Hematopoietic multipotent progenitor cell (in vitro differentiated cells): Measurements from ENCODE around the gene SEC24B. TPM values are rescaled to one million over a fixed set of nuclear protein-coding genes. Genes with fewer than 3 reads are reported as not detected.

ENCODE experiments used
- DNase-seq, 3 donors: peaks; one replicate each; pipeline ENCODE4 v3.0.0-alpha.2; 2011 to 2015; ENCODE audit warnings: low read depth in 2 of 3, low spot score in 2 of 3
- total RNA-seq: library from RNA; depleted of rRNA; stranded (reverse); fragments of >200 nt; gene quantifications from one replicate; pipeline ENCODE4 v1.2.3, GENCODE V29; 2012

SEC24B gene
- total RNA-seq: 23.4 TPM

- DNase-seq: peak; percentile 83 to 93 (median 91)
Observed at GRCh38 chr4:109433205-109434006, at the start of gene SEC24B. Gene SEC24B, plus strand, starts transcription at chr4:109433815. Its CDS starts 55 bp downstream, at chr4:109433870.

DNA sequence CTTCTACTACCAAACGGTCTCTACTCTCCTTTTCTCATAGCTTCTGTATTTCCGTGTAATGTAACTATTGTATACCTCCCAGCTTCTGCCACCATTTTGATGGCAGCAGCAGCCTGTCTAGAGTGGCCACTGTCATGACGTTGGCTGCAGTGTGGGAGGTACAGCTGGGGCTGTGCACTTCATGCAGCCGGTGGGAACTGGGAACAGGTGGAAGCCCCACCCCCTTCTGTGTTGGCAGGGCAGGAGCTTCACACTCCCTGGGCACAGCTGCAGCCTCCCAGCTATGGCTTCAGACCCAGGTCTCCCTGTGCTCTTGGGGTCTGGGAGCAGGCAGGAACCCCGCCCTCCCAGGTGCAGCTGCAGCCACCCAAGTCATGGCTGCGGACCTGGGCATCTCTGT, 49.8 kb upstream of the SEC24B start:
- DNase-seq: no peak

- DNase-seq: no peak
Observed at GRCh38 chr4:109385260-109385659, 48.4 kb upstream of the SEC24B start.

GRCh38 chr4:109389369-109390114, 44.1 kb upstream of the SEC24B start:
- DNase-seq: no peak

DNA sequence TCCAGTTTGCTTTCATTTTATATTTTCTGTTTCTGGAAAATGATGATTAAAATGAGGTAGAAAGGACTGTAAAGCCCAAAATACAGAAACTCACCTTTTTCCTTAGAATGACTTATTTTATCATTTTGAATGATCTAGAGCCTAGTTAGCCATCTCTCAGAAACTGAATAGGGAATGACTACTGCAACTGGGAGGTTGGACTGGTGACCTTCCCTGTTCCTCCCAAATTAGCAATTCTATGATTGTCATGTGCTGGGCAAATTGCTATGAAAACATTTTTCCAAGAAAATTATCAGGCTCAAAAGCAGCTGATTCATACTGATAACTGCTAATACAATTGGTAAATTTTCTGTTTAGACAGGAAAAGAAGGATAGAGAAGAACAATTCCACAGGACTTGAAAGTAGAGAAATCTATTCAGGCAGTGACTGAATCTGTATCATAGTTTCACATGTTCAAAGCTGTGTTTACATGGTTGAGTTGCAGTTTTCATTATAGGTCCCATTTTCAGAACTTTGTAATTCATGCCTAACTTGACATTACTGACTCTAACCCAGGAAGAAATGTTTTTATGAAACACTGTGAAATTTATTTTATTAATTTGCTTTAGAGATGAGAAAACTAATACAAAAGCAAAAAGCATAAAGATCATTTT, 43.4 kb upstream of the SEC24B start:
- DNase-seq: no peak

DNA sequence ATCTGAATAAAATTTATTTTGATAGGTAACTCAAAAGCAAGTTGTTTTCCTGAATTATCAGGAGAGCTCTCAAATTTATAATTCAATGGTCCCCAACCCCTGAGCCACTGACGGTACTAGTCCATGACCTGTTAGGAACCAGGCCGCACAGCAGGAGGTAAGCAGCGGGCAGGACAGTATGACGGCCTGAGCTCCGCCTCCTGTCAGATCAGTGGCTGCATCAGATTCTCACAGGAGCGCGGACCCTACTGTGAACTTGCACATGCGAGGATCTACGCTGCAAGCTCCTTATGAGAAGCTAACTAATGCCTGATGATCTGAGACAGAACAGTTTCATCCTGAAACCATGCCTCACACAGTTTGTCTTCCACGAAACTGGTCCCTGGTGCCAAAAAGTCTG, 37.9 kb upstream of the SEC24B start:
- DNase-seq: no peak

- no peak for DNase-seq
Observed at GRCh38 chr4:109398928-109399327, 34.7 kb upstream of the SEC24B start.

DNA sequence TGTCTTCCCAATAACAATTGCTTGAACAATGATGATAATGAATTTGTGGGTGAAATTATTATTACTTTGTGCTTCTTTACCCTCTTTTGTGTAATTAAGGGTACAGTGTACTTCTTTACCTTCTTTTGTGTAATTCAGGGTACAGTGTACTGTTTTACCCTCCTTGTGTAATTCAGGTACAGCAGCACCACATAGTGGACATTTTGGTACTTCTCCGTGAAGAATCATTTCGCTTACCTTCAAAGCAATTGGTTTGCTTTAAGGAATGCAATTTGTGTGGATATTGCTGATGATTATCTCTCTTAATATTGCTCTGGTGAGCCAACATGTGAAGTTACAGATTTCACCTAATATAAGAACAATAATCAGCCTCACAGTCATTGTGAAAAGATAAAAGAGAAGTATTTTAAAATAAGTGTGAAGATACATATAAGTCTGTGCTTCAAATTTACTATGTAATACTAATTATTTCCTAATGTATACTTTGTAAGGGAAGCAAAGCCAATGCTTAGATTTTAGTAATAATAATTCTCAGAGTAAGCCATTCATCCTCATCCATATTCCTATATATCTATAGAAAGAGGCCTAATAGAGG, 27.2 kb upstream of the SEC24B start:
- DNase-seq: peak; percentile 4 to 73 (median 50)

- DNase-seq: no peak
Observed at GRCh38 chr4:109407027-109407737, 26.4 kb upstream of the SEC24B start.

GRCh38 chr4:109408711-109409110, 24.9 kb upstream of the SEC24B start:
- no peak for DNase-seq

DNA sequence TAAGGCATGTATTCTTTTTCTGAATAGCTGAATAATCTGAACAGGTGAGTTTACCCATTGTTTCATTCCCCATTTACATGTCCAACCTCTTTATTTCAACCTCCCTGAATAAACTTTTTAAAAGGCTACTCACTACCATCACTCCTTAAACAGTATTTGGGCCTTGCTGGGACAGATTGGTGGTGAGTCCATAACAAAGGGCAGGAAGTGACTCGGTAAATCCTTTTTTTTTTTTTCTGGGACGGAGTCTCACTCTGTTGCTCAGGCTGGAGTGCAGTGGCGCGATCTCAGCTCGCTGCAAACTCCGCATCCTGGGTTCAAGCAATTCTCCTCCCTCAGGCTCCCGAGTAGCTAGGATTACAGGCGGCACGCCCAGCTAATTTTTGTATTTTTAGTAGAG, 23.4 kb upstream of the SEC24B start:
- no peak for DNase-seq

DNA sequence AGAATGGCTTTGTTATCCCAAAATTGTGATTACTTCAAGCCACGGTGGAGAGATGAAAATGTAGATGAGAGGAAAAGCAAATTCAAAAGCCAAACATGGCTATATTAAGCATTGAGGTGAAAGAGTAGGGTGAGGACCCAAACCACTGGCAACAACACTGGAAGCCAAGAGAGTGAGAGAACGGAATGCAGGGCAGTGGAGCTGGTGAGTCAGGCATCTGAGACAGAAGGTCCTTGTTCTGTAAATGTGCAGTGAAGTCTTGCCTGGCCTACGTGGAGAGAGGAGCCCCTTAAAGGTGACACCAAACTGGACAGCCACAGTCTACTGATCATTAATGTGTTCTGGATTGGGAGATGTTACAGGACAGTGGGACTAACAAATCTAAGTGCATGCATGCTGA, 22.8 kb upstream of the SEC24B start:
- DNase-seq: no peak

- DNase-seq: no peak
Observed at GRCh38 chr4:109411964-109412363, 21.7 kb upstream of the SEC24B start.

- DNase-seq: no peak
Observed at GRCh38 chr4:109412776-109413175, 20.8 kb upstream of the SEC24B start.

GRCh38 chr4:109414938-109415337, 18.7 kb upstream of the SEC24B start:
- DNase-seq: no peak

DNA sequence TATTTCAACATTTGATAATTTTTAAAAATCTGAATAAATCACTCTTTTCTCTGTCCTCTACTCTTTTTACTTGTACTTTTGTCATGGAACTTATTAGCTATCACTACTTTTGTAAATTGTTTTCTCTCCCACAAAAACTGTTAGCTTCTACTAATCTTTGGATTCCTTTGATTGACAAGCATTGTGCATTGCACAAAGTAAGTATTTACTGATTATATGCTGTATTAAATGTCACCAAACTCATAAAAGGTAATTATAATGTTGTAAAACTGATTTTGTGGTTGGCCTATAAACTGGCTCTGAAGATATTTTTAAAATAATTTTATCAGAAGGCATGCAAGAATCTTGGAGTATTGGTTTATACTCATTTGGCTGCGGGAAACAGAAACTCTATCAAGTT, 15.0 kb upstream of the SEC24B start:
- no peak for DNase-seq

DNA sequence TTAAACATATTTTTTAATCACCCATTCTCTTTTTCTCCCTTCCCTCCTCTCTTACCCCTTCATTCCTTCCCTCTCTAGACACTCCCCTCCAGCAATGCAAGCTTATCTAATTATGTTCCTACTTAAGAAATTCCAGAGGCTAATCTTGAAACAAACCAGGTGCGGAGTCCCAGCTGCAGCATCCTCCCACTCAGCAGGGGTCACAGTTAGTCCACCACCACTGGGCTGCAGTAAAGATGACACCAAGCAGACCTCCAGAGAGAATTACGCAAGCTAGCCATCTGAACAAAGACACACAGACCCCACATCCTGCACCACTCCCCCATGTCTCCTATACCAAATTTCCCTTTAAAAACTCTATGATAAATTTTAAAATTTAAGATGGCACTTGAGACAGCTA, 13.9 kb upstream of the SEC24B start:
- no peak for DNase-seq

- no peak for DNase-seq
Observed at GRCh38 chr4:109424093-109424841, 9.3 kb upstream of the SEC24B start.

DNA sequence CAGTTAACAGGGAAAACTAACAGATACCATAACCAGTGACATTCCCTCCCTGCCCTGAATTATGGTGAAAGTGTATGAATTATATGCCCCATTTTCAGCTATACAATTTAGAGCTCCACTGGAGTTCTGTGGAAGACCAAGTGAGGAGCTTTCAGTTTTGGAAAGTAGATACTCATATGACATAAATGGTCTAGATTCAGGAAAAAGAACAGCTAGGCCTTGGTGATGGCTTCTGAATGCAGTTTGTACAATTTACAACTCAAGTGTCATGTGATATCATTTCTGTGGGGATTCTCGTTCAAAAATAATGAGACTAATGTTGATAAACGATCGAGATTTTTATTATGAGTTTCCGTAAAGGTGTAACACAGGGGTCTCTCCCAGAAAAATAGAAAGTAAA, 8.2 kb upstream of the SEC24B start:
- no peak for DNase-seq

DNA sequence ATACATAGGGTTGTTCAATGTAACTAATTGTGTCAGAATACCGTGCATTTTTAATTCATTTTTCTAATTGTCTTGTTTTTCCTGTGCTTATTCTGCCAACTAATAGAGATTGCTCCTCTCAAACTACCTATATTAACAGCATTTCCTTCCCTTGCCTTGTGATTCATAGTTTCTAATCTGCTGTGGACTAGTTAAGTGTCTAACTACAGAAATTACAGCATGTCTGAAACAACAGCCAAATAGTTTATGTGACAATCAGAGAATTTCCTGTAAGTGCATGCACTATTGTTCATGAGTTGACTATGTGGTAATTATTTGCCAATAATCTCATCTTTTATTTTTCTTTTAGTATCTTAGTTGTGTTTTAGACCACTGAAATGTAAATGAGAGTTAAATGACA, 4.1 kb upstream of the SEC24B start:
- DNase-seq: no peak
